HG02981 (cell line): ENCODE results near the gene PPP1R12B.
"Not testable (repeated sequence)": the region's sequence is repeated elsewhere in the genome, so short reads cannot be mapped to it uniquely, and the experiment has no call there.

Source experiments
- ATAC-seq: cut with Tn5 transposase; IDR thresholded peaks from one replicate; pipeline ENCODE4 v1.9.1; 2021; ENCODE audit warnings: mild to moderate bottlenecking, moderate library complexity; ENCODE audit not compliant: unreplicated experiment

PPP1R12B gene

GRCh38 chr1:202480640-202481039 lies 132.1 kb downstream of the PPP1R12B start:
- not testable (repeated sequence) for ATAC-seq

- ATAC-seq = not testable (repeated sequence)
Observed at GRCh38 chr1:202483362-202483761, 134.9 kb downstream of the PPP1R12B start.

- not testable (repeated sequence) for ATAC-seq
Observed at GRCh38 chr1:202484032-202484431, 135.5 kb downstream of the PPP1R12B start.

GRCh38 chr1:202484820-202485219 lies 136.3 kb downstream of the PPP1R12B start:
- not testable (repeated sequence) for ATAC-seq

- peak; percentile 75 for ATAC-seq
Observed at GRCh38 chr1:202488178-202488649, 139.7 kb downstream of the PPP1R12B start.

GRCh38 chr1:202489101-202489500 lies 140.6 kb downstream of the PPP1R12B start:
- not testable (repeated sequence) for ATAC-seq

GRCh38 chr1:202493112-202493511 lies 144.6 kb downstream of the PPP1R12B start:
- not testable (repeated sequence) for ATAC-seq

- no peak for ATAC-seq
Observed at GRCh38 chr1:202498542-202498941, 150.0 kb downstream of the PPP1R12B start.

GRCh38 chr1:202499997-202500396 lies 151.5 kb downstream of the PPP1R12B start:
- not testable (repeated sequence) for ATAC-seq

GRCh38 chr1:202501281-202501680 lies 152.8 kb downstream of the PPP1R12B start:
- ATAC-seq = no peak

GRCh38 chr1:202505356-202505755 lies 156.9 kb downstream of the PPP1R12B start:
- ATAC-seq = no peak

- not testable (repeated sequence) for ATAC-seq
Observed at GRCh38 chr1:202505880-202506575, 157.5 kb downstream of the PPP1R12B start.

- ATAC-seq = not testable (repeated sequence)
Observed at GRCh38 chr1:202508863-202509262, 160.4 kb downstream of the PPP1R12B start.

GRCh38 chr1:202513875-202514274 lies 165.4 kb downstream of the PPP1R12B start:
- ATAC-seq = not testable (repeated sequence)

GRCh38 chr1:202516434-202516877 lies 168.0 kb downstream of the PPP1R12B start:
- ATAC-seq = no peak

GRCh38 chr1:202517146-202517545 lies 168.6 kb downstream of the PPP1R12B start:
- not testable (repeated sequence) for ATAC-seq

GRCh38 chr1:202518180-202518579 lies 169.7 kb downstream of the PPP1R12B start:
- ATAC-seq = not testable (repeated sequence)

GRCh38 chr1:202518905-202519304 lies 170.4 kb downstream of the PPP1R12B start:
- not testable (repeated sequence) for ATAC-seq

- ATAC-seq = not testable (repeated sequence)
Observed at GRCh38 chr1:202520129-202520856, 171.8 kb downstream of the PPP1R12B start.

- not testable (repeated sequence) for ATAC-seq
Observed at GRCh38 chr1:202520857-202521216, 172.3 kb downstream of the PPP1R12B start.

- ATAC-seq = not testable (repeated sequence)
Observed at GRCh38 chr1:202521484-202521883, 173.0 kb downstream of the PPP1R12B start.

GRCh38 chr1:202521886-202522285 lies 173.4 kb downstream of the PPP1R12B start:
- ATAC-seq = no peak
